SHP77 (cell line): Measurements from ENCODE around the gene ARID3B.
A peak's percentile ranks its signal among the peaks of the same experiment; 100 is the strongest.
"Not testable (repeated sequence)": the region's sequence is repeated elsewhere in the genome, so short reads cannot be mapped to it uniquely, and the experiment has no call there.

ENCODE experiments used
- DNase-seq, 2 experiments: peaks; one replicate each; lab custom pipeline; 2025; lab: John Stamatoyannopoulos, UW

The ARID3B gene

GRCh38 chr15:74537736-74538135, 3.3 kb upstream of the ARID3B start:
- DNase-seq: no peak

GRCh38 chr15:74539521-74539920, 1.5 kb upstream of the ARID3B start:
- not testable (repeated sequence) for DNase-seq

DNA sequence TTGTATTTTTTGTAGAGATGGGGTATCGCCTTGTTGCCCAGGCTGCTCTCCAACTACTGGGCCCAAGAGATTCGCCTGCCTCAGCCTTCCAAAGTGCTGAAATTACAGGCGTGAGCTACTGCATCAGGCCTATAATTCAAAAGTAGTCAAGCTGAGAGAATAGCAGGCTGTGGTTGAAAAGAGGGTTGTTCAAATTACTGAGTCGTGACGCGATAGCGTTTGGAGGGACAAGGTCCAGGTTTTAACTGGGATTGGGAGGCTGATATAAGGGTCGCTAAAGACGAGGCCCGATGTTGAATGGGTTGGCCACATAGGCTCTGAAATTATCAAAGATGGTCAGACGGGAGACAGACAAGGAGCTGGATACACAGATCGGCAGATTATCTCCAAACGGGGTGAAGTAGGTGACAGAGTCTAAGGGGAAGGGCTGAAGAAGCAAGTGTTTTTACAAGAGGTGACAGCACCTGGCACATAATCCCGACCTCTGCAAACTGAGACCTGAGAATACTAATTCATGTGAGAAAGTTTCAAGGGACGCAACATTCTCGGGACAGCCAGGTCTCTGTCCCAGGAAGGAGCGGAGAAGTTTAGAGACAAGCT, 759 bp upstream of the ARID3B start:
- DNase-seq: no peak

DNA sequence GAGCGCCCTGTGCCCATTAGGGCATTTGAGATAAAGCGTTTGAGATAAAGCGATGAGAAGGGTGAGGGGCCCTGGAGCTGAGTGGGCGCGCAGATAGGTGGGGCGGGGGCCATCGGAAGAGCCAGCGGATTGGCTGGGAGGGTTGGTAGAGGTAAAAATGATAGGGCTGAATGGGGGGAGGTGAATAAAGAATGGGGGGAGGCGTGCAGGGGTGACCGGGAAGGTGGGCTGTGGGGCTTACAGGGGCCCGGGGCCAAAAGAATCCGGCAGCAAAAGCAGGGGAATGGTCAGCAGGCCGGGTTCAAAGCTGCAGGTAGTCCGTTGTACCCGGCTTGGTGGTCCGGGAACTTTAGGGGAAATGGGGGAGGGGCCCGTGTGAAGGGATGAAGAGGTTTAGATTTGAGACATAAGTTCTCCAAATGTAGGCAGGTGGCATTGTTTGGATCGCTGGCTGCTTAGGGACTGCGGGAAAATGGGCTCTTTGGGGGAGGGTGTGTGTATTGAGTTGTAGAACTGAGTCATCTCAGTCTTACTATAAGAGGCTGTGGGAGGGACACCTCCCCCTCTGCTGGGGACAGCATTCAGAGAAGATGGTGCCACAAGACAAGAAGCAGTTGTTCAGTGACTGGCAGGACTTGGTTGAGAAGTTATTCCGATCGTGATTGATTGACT, 610 bp downstream of the ARID3B start:
- peak in 1 of 2 experiments; percentile 22 for DNase-seq

DNA sequence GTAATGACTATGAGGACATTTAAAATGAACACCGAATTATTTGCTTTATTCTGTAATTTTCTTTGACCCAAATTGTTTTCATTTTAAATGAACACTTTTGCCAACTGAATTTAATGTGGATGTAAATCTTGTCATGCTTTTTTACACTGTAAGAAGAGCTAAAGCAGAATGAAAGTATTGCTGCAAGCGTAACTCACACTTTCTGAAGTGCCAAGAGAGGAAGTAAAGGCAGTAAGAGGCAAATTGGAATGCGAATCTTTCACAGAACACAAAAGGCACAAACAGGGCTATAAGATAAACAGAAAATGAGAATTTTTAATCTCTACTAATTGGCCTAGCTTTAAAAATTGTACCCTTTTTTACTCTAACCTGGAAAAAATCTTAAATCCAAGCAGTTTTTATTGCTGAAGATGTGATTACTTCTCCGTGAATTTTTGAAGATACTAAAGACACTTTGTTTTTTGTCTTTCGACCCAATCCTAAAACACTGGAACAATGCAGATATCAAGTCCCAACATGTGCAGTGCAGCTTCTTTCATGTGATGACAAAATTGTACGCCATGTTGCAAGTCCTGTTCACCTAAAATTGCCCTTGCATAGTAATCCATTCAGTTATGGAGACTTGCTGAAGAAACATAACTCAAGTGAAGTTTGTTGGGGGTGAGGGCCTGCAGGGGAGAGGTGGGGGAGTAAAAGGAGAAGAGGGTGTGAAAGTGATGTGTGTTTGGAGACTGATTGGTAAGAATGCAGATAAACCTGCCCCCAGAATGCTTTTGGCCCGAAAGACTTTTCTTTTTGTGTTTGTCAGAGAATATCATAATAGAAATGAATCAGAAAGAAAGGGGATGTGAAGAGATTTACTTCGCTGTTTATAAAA, 1.4 kb downstream of the ARID3B start:
- no peak for DNase-seq

DNA sequence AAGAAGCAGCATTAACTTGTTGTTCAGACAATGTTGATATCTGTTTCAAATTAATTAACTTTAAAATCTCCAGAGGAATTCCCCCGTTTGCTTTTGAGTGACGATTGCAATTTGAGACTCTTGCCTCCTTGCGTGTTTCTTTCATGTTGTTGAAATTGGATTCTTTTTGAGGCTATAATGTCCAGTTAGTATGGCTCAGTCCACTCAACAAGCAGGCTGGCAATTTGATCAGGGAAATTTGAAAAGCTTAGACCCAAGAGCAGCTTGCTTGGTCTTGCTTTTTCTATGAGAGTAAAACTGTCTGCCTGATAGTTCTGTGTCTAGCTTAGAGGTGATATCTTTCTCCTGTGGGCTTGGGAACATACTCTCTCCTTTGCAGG, 2.0 kb downstream of the ARID3B start:
- no peak for DNase-seq

DNA sequence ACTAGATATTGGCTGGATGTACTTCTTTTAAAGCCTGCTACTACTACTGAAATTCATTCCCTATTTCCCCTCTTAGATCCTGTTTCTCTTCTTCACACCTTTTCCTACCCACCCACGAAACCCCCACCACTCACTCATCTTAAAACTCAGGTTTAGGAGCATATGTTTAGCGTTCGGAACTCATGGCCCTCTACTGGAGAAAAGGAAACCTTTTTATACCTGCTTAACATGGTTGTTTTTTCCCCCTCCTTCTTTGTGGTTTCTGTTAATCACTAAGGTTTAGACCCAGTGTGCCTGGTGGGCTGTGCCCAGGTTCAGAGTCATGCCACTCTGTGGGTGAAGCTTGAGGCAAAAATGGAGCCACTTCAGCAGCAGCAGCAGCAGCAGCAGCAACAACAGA, 2.6 kb downstream of the ARID3B start:
- no peak for DNase-seq

GRCh38 chr15:74545086-74545485, 4.1 kb downstream of the ARID3B start:
- DNase-seq: no peak

DNA sequence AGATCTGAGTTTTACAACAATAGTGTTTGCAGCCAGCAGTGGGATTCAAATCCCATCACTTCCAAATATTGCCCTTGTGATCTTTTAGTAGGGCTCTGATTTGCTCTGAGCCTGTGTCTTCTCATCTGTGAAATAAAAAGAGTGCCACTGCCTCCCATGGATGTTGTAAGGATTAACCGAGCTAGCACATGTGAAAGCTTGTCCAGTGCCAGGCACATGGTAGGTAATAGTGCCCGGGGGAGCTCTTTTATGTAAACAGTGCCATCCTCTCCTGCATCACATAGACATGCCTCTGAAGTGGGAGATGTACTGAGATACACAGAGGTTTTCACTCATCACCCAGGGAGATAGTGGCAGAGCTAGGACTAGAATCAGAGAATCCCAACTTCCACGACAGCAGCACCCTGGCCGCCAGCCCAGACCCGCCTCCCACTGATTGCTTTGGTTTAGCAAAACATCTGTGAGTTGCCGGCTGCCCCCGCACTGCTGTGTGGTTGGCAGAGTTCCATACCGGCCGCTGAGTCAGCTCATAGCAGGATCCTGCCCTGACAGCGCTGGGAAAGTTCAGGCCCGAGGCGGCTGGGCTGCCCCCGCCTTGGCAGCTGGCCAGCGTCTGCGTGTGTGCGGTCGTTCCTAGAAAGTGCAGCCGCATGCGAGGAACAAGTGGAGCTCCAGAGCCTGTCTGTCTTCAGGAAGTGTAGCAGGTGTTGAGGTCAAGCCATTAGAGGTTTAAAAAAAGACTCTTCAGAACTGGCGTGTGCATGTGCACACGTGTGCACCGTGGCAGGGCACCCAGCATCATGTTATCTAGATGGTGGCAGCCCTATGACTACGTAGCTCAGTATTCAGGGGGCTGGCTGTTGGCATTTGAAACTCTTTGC, 5.0 kb downstream of the ARID3B start:
- peak; percentile 96 to 97 for DNase-seq

DNA sequence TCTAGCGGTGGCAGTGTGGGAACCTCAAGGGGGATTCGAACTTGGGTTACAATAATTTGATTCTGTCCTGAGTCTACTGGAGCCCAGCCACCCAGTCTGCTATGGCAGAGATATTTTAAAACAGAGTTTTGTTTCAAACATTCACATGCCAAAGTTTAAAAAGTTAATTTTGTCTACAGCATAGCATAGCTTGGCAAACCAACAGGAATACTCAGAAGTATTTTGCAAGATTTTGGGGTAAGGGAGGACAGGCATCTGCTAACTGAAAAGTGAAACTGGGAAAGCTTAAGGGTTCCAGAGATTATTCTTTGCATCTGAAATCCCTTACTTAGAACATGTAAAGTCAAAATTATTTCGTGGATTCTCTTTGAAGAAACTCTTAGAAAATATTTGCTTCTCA, 6.6 kb downstream of the ARID3B start:
- DNase-seq: no peak

GRCh38 chr15:74548241-74548640, 7.2 kb downstream of the ARID3B start:
- DNase-seq: no peak

- no peak for DNase-seq
Measured at GRCh38 chr15:74549816-74550215, 8.8 kb downstream of the ARID3B start.

GRCh38 chr15:74551714-74552113, 10.7 kb downstream of the ARID3B start:
- no peak for DNase-seq

DNA sequence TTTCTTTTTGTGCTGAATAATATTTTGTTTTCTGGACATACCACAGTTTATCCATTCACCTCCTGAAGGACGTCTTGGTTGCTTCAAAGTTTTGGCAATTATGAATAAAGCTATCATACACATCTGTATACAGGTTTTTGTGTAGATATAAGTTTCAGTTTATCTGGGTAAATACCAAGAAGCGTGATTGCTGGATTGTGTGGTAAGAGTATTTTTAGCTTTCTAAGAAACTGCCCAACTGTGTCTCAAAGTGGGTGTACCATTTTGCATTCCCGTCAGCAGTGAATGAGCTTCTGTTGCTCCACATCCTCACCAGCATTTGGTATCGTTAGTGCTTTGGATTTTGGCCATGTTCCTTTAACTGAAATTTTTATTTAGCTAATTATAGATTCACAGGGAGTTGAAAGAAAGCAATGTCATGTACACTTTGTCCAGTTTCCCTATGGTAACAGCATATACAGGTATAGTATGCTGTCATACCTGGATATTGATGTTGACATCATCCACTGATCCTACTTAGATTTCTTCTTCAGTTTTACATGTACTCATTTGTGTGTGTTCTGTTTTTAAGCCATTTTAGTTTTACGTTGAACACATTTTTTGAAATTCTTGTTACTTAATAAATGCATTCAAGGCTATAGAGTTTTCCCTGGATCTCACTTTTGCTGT, 11.9 kb downstream of the ARID3B start:
- no peak for DNase-seq

DNA sequence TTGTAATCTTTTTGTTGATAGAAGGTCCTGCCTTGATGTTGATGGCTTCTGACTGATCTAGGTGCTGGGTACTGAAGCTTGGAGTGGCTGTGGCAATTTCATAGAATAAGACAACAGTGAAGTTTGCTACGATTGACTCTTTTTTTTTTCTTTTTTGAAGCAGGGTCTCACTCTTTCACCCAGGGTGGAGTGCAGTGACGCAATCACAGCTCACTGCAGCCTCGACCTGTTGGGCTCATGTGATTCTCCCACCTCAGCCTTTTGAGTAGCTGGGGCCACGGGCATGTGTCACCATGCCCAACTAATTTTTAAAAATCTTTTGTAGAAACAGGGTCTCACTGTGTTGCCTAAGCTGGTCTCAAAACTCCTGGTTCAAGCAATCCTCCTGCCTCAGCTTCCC, 14.2 kb downstream of the ARID3B start:
- no peak for DNase-seq

DNA sequence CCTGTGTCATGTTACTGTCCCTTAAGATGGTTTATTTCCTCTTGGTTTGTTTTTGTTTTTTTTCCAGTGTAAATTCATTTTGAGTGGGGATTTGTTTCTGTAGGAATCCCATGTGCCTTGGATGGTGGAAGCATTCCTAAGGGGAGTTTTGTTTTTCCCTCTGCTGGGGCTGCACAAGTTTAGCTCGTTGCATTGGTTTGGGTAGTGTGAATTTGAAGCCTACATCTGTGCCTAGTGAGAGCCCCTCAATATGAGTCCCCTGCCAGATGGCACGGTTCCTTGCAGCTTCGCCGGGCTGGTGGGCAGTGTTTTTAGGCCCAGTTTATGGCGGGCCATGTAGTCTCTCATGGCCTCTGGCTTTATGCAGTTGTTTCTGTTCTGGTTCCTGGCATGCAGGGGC, 17.7 kb downstream of the ARID3B start:
- no peak for DNase-seq

GRCh38 chr15:74563442-74563841, 22.4 kb downstream of the ARID3B start:
- no peak for DNase-seq

DNA sequence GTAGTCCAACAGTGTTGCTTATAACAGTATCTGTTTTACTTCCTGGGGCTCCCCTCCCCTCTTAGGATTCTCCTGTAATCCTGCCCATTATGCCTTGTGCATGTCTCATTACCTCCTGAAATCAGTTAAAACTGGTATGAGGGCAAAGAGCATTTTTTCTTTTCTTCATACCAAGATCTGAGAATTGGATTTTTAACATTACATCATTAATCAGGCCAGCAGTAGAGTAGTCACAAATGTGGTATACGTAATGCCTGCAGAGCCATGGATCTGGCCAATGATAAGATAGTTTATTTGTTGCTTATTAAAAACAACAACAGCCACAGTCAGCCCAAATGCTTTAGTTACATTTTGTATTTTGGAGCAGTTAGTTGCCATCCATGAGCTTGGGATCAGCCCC, 23.2 kb downstream of the ARID3B start:
- DNase-seq: no peak

DNA sequence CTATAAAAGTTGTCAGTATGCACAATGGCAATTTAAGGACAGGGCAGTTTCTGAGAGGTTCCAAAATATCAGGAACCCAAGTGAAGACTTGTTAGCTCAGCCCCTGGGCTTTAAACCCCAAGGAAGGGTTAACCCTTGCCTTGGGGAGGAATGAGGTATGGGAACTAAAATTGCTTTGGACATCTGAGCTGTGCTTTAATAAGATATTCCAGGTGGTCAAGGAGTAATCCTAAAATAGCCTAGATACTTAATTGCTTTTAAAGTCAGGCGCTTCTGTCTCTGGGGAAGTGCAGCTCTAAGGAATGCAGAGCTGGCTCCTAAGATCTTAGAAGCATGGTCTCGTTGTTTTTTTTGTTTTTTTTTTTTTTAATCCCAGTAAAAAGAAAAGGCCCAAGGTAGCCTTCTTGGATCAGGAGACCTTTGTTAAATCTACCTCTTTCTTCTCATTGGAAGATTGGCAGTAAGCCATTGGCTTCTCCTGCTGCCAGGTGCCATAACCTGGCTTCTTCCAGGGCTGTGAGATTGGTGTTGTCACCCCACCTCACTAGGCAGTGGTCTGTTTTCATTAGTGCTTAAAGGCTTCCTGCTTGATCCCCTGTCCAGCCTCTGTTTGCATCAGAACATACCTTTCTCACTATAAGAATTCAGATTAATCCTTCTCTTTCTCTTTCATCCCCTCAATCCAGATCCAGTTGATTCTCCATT, 24.5 kb downstream of the ARID3B start:
- DNase-seq: no peak

GRCh38 chr15:74568594-74568993, 27.6 kb downstream of the ARID3B start:
- DNase-seq: no peak

- no peak for DNase-seq
Measured at GRCh38 chr15:74569731-74570070, 28.7 kb downstream of the ARID3B start.
